GM19193 (cell line): ENCODE results near the gene KDF1.

Source experiments
- POLR2A ChIP-seq: IDR thresholded peaks from 4 replicates; pipeline ENCODE4 v1.6.1; 2011; ENCODE audit not compliant: insufficient read depth, insufficient read length; ENCODE audit errors: extremely low read depth

KDF1 gene

GRCh38 chr1:26915204-26915842 lies 44.9 kb downstream of the KDF1 start:
- TF ChIP-seq POLR2A: no peak

GRCh38 chr1:26913754-26914619 lies 46.3 kb downstream of the KDF1 start, which contains the start of gene NR0B2:
Gene NR0B2, minus strand, starts transcription at chr1:26913975. Its CDS starts 35 bp downstream, at chr1:26913940.
- TF ChIP-seq POLR2A: no peak

GRCh38 chr1:26913389-26913753 lies 46.9 kb downstream of the KDF1 start:
- no peak for TF ChIP-seq POLR2A

GRCh38 chr1:26912147-26912490 lies 48.1 kb downstream of the KDF1 start:
- TF ChIP-seq POLR2A: no peak

GRCh38 chr1:26911399-26912146 lies 48.7 kb downstream of the KDF1 start:
- TF ChIP-seq POLR2A: no peak

GRCh38 chr1:26910343-26911160 lies 49.7 kb downstream of the KDF1 start:
- TF ChIP-seq POLR2A: no peak

GRCh38 chr1:26909951-26910342 lies 50.3 kb downstream of the KDF1 start:
- TF ChIP-seq POLR2A: no peak

GRCh38 chr1:26907071-26907917 lies 53.0 kb downstream of the KDF1 start:
- TF ChIP-seq POLR2A: no peak

GRCh38 chr1:26900815-26901511 lies 59.3 kb downstream of the KDF1 start:
- no peak for TF ChIP-seq POLR2A

- TF ChIP-seq POLR2A: peak; percentile 94
These were observed 60.1 kb downstream of the KDF1 start, which contains the start of gene GPATCH3 for GRCh38 chr1:26900001-26900814. Gene GPATCH3, minus strand, starts transcription at chr1:26900467. Its CDS starts 25 bp downstream, at chr1:26900442.
